HG03064 (cell line): ENCODE measurements around the gene LAMA2.

Experiments used
- ATAC-seq: cut with Tn5 transposase; IDR thresholded peaks from one replicate; pipeline ENCODE4 v1.9.1; 2021; ENCODE audit warnings: low read depth; ENCODE audit not compliant: unreplicated experiment

Gene LAMA2

GRCh38 chr6:129473546-129473945, 590.6 kb downstream of the LAMA2 start:
- no peak for ATAC-seq

- ATAC-seq = no peak
These were observed 592.7 kb downstream of the LAMA2 start for GRCh38 chr6:129475477-129476247.

- no peak for ATAC-seq
These were observed 593.3 kb downstream of the LAMA2 start for GRCh38 chr6:129476248-129476564.

- no peak for ATAC-seq
These were observed 593.9 kb downstream of the LAMA2 start for GRCh38 chr6:129476810-129477209.

- ATAC-seq = no peak
These were observed 595.4 kb downstream of the LAMA2 start for GRCh38 chr6:129478379-129478778.

- no peak for ATAC-seq
These were observed 598.8 kb downstream of the LAMA2 start for GRCh38 chr6:129481706-129482105.

- ATAC-seq = no peak
These were observed 602.8 kb downstream of the LAMA2 start for GRCh38 chr6:129485746-129486145.

GRCh38 chr6:129486327-129486726, 603.4 kb downstream of the LAMA2 start:
- no peak for ATAC-seq

GRCh38 chr6:129488313-129488712, 605.4 kb downstream of the LAMA2 start:
- no peak for ATAC-seq

GRCh38 chr6:129489215-129489765, 606.4 kb downstream of the LAMA2 start:
- ATAC-seq = no peak

GRCh38 chr6:129490521-129491255, 607.8 kb downstream of the LAMA2 start:
- peak; percentile 88 for ATAC-seq

- ATAC-seq = peak; percentile 18
These were observed 608.5 kb downstream of the LAMA2 start for GRCh38 chr6:129491436-129491835.

- ATAC-seq = no peak
These were observed 609.3 kb downstream of the LAMA2 start for GRCh38 chr6:129492260-129492659.

GRCh38 chr6:129493354-129493902, 610.5 kb downstream of the LAMA2 start:
- ATAC-seq = no peak

GRCh38 chr6:129494099-129494498, 611.2 kb downstream of the LAMA2 start:
- ATAC-seq = no peak

- ATAC-seq = no peak
These were observed 611.6 kb downstream of the LAMA2 start for GRCh38 chr6:129494586-129494985.

GRCh38 chr6:129495652-129496051, 612.7 kb downstream of the LAMA2 start:
- no peak for ATAC-seq

GRCh38 chr6:129497481-129498441, 614.8 kb downstream of the LAMA2 start:
- ATAC-seq = no peak

GRCh38 chr6:129498541-129498940, 615.6 kb downstream of the LAMA2 start:
- no peak for ATAC-seq
